Neural crest cell (in vitro differentiated cells): ENCODE measurements around the gene TWF2. TPM values are rescaled to one million over a fixed set of nuclear protein-coding genes. Genes with fewer than 3 reads are reported as not detected.
"Not testable (repeated sequence)": the region's sequence is repeated elsewhere in the genome, so short reads cannot be mapped to it uniquely, and the experiment has no call there.

ENCODE experiments used
- DNase-seq: peaks from one replicate; pipeline ENCODE4 v3.0.0; 2021; ENCODE audit warnings: low read depth, mixed read lengths, low spot score
- H3K27ac Mint-ChIP-seq: one replicate; pipeline ENCODE4 v1.8.0; 2021; ENCODE audit warnings: mild to moderate bottlenecking, mixed read lengths; ENCODE audit not compliant: unreplicated experiment
- H3K27me3 Mint-ChIP-seq: 2 replicates; pipeline ENCODE4 v1.8.0; 2021; ENCODE audit warnings: low read depth, mild to moderate bottlenecking, mixed read lengths
- H3K36me3 Mint-ChIP-seq: 2 replicates; pipeline ENCODE4 v1.8.0; 2021; ENCODE audit warnings: low read depth, mild to moderate bottlenecking, mixed read lengths
- H3K4me1 Mint-ChIP-seq: 2 replicates; pipeline ENCODE4 v1.8.0; 2021; ENCODE audit warnings: mixed read lengths
- H3K4me3 Mint-ChIP-seq: one replicate; pipeline ENCODE4 v1.8.0; 2021; ENCODE audit warnings: mild to moderate bottlenecking, mixed read lengths
- H3K9me3 Mint-ChIP-seq: 2 replicates; pipeline ENCODE4 v1.8.0; 2021; ENCODE audit warnings: mixed read lengths
- total RNA-seq: library from RNA; stranded (reverse); gene quantifications from 2 replicates; pipeline ENCODE4 v1.2.1, GENCODE V29; 2021
- TF ChIP-seq, protein P1 (sequence below): fragments of 200-600 bp; sonication (generic); conservative IDR thresholded peaks from 2 replicates; pipeline ENCODE4 v1.5.0; 2021; ENCODE audit warnings: antibody characterized with exemption, mild to moderate bottlenecking

The TWF2 gene
- total RNA-seq, 1 donor from 2014 or later: 31.7 TPM

DNA sequence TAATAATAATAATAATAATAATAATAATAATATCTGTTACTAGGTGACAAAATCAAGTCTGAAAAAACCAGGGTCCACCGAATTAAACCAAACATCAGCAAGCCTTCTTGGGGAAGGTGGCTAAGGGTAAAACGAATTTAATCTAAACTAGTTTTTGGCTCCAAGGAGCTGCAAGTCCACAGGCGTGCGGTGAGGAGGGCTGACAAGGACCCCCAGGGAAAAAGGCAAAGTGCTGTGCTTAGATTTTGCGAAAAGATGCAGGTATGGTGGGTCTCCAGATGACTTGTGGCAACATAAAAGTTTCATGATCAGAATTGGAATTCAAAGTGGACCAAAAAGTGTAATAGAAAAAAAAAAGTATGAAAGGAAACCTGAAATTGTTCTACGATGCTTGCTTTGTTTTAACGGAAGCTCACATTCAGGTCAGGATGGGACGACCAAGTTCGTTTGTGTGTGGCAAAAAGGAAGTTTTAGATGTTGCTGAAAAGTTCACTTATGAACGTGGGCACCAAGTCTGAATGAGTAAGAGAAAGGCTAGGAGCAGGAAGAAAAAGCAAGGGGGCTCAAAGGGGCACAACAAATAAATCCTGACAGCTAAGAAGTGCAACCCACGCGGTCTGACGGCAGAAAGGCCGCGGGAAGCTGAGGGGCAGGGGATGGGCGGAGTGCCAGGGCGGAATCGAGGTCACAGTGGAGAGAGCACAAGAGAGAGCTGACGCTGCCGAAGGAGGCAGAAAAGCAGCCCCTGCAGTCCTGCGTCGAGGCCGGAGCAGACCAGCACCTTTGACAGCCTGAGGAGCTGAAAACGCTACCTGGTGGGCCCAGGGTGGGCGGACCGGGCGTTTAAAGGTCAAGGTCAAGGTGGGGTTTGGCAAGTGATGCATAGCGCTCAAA, 38.4 kb upstream of the TWF2 start:
- Mint-ChIP-seq H3K4me1 (peaks cover 53% of the 10 kb centered on the region), H3K36me3 (peaks cover 17% of the 10 kb centered on the region), H3K27ac (peak overlapping the region; percentile 98), H3K4me3 (peak overlapping the region; percentile 96), H3K9me3 (no peaks in the 10 kb centered on the region), H3K27me3 (no peaks in the 10 kb centered on the region)
- TF ChIP-seq, protein P1, sequence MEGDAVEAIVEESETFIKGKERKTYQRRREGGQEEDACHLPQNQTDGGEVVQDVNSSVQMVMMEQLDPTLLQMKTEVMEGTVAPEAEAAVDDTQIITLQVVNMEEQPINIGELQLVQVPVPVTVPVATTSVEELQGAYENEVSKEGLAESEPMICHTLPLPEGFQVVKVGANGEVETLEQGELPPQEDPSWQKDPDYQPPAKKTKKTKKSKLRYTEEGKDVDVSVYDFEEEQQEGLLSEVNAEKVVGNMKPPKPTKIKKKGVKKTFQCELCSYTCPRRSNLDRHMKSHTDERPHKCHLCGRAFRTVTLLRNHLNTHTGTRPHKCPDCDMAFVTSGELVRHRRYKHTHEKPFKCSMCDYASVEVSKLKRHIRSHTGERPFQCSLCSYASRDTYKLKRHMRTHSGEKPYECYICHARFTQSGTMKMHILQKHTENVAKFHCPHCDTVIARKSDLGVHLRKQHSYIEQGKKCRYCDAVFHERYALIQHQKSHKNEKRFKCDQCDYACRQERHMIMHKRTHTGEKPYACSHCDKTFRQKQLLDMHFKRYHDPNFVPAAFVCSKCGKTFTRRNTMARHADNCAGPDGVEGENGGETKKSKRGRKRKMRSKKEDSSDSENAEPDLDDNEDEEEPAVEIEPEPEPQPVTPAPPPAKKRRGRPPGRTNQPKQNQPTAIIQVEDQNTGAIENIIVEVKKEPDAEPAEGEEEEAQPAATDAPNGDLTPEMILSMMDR: no peak
- peak; percentile 46 for DNase-seq

- Mint-ChIP-seq H3K4me3 (peak overlapping the region; percentile 73), H3K36me3 (peaks cover 17% of the 10 kb centered on the region), H3K4me1 (peaks cover 53% of the 10 kb centered on the region)
- H3K27ac Mint-ChIP-seq, H3K27me3 Mint-ChIP-seq, DNase-seq, H3K9me3 Mint-ChIP-seq: not testable (repeated sequence)
These were observed 35.8 kb upstream of the TWF2 start for GRCh38 chr3:52274781-52275180.

DNA sequence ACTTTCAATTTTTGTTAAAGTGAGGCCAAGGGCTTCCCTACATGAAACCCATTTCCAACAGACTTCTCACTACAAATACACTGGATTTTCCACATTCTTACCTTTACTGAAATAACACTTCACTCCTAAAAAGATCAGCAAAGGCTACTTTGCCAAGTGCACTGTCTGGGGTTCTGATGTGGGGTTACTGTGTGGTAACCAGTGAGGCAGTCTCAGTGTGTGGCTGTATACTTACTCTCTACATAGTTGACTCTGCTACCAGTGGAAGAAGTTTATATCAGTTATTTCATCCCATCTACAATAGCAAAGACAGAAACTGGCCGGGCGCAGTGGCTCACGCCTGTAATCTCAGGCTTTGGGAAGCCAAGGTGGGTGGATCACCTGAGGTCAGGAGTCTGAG, 33.9 kb upstream of the TWF2 start:
- no peaks in the 10 kb centered on the region for H3K27me3 Mint-ChIP-seq
- TF ChIP-seq, protein P1: no peak
- peaks cover 47% of the 10 kb centered on the region for H3K4me1 Mint-ChIP-seq
- H3K27ac Mint-ChIP-seq: no peak overlapping the region
- DNase-seq: no peak
- H3K4me3 Mint-ChIP-seq: peak overlapping the region; percentile 56
- no peaks in the 10 kb centered on the region for H3K9me3 Mint-ChIP-seq
- peaks cover 22% of the 10 kb centered on the region for H3K36me3 Mint-ChIP-seq

DNA sequence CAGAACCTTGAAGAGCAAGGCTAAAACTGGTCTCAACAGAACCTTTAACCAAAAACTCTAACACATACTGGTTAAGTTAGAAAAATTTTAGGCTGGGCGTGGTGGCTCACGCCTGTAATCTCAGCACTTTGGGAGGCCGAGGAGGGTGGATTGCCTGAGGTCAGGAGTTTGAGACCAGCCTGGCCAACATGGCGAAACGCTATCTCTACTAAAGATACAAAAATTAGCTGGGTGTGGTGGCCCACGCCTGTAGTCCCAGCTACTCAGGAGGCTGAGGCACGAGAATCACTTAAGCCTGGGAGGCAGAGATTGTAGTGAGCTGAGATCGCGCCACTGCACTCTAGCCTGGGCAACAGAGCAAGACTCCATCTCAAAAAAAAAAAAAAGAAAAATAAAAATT, 33.2 kb upstream of the TWF2 start:
- H3K9me3 Mint-ChIP-seq, H3K27ac Mint-ChIP-seq, DNase-seq, H3K4me3 Mint-ChIP-seq, H3K27me3 Mint-ChIP-seq: not testable (repeated sequence)
- peaks cover 41% of the 10 kb centered on the region for H3K4me1 Mint-ChIP-seq
- peaks cover 20% of the 10 kb centered on the region for H3K36me3 Mint-ChIP-seq

DNA sequence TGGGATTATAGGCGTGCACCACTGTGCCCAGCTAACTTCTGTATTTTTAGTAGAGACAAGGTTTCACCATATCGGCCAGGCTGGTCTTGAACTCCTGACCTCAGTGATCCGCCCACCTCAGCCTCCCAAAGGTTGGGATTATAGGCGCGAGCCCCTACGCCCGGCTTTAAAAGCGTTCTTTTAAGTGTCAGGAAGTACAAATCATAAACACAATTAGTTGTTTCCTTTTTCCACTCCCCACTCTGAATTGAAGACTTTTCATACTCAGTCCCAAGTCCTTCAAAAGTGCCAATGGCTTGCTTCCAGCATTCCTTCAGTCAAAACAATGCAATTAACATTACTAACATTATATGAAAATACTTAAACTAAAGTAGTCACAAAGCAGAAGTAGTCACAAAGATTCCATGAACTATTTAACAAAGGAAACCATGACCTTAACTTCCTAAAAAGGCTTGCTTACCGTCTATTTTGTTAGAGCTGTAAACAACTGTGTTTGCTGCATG, 31.3 kb upstream of the TWF2 start:
- Mint-ChIP-seq H3K4me3 (no peak overlapping the region), H3K36me3 (peaks cover 28% of the 10 kb centered on the region)

GRCh38 chr3:52269776-52270175, 30.8 kb upstream of the TWF2 start:
- Mint-ChIP-seq H3K4me3 (no peak overlapping the region), H3K27ac (no peak overlapping the region), H3K27me3 (no peaks in the 10 kb centered on the region), H3K36me3 (peaks cover 25% of the 10 kb centered on the region), H3K4me1 (peaks cover 21% of the 10 kb centered on the region), H3K9me3 (no peaks in the 10 kb centered on the region)
- TF ChIP-seq, protein P1: no peak
- no peak for DNase-seq

More for the DNA sequence above, 31.3 kb upstream of the TWF2 start:
- no peaks in the 10 kb centered on the region for H3K9me3 Mint-ChIP-seq
- no peak for DNase-seq
- no peaks in the 10 kb centered on the region for H3K27me3 Mint-ChIP-seq
- TF ChIP-seq, protein P1: no peak
- H3K27ac Mint-ChIP-seq: no peak overlapping the region
- peaks cover 24% of the 10 kb centered on the region for H3K4me1 Mint-ChIP-seq
